Rectal smooth muscle tissue (tissue), 1 donor: ENCODE results near the gene TRIM14.

Source experiments
- H3K27ac ChIP-seq: one replicate; pipeline ENCODE4 v1.7.0; 2013; ENCODE audit warnings: low read depth, low read length, inconsistent platforms
- H3K27me3 ChIP-seq: one replicate; pipeline ENCODE4 v1.7.0; 2013; ENCODE audit warnings: low read length; ENCODE audit not compliant: control insufficient read depth, insufficient read depth
- H3K36me3 ChIP-seq: one replicate; pipeline ENCODE4 v1.7.0; 2013; ENCODE audit warnings: low read length; ENCODE audit not compliant: control insufficient read depth, insufficient read depth
- H3K4me1 ChIP-seq: one replicate; pipeline ENCODE4 v1.7.0; 2013; ENCODE audit warnings: low read length; ENCODE audit not compliant: control insufficient read depth, insufficient read depth
- H3K4me3 ChIP-seq: one replicate; pipeline ENCODE4 v1.7.0; 2013; ENCODE audit warnings: low read length
- H3K9ac ChIP-seq: one replicate; pipeline ENCODE4 v1.7.0; 2013; ENCODE audit warnings: low read length

TRIM14 gene

GRCh38 chr9:98118640-98119601 is at the start of gene TRIM14:
Gene TRIM14 (minus strand): TSS chr9:98119222. CDS start chr9:98119188, 34 bp downstream.
- Histone ChIP-seq H3K27me3 (no peaks in the 10 kb centered on the region), H3K36me3 (no peaks in the 10 kb centered on the region), H3K9ac (peak within 1 kb of the TSS; percentile 92), H3K4me1 (no peaks in the 10 kb centered on the region), H3K4me3 (peak within 1 kb of the TSS; percentile 91), H3K27ac (peak within 1 kb of the TSS; percentile 52)

GRCh38 chr9:98168153-98168780 is 49.2 kb upstream of the TRIM14 start:
- no peaks in the 10 kb centered on the region for H3K4me1 ChIP-seq
- no peaks in the 10 kb centered on the region for H3K36me3 ChIP-seq
- no peak overlapping the region for H3K9ac ChIP-seq
- H3K27me3 ChIP-seq: no peaks in the 10 kb centered on the region
- H3K27ac ChIP-seq: no peak overlapping the region
- H3K4me3 ChIP-seq: no peak overlapping the region

GRCh38 chr9:98164912-98165311 is 45.9 kb upstream of the TRIM14 start:
- Histone ChIP-seq H3K4me1 (no peaks in the 10 kb centered on the region), H3K36me3 (no peaks in the 10 kb centered on the region), H3K9ac (no peak overlapping the region), H3K27me3 (no peaks in the 10 kb centered on the region), H3K4me3 (no peak overlapping the region), H3K27ac (no peak overlapping the region)

GRCh38 chr9:98162613-98163012 is 43.6 kb upstream of the TRIM14 start:
- Histone ChIP-seq H3K4me1 (no peaks in the 10 kb centered on the region), H3K4me3 (no peak overlapping the region), H3K9ac (no peak overlapping the region), H3K36me3 (no peaks in the 10 kb centered on the region), H3K27me3 (no peaks in the 10 kb centered on the region), H3K27ac (no peak overlapping the region)

DNA sequence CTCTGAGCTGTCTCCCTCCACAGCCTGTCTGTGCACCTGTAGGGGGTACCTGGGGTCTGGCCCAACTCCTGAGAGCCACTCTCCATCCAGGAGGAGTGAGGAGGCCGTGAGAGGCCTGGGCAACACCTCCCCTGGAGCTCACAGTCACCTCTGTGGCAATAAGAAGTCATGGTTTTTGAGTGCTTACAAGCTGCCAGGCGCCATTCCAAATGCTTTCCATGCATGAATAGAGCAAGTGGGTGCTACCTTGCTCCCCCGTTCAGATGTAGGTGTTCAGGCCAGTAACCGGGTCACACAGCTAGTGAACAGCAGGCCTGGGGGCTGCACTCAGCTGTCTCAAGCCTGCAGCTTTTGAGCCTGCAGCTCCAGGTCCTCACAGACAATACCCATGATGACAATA is 42.8 kb upstream of the TRIM14 start:
- H3K9ac ChIP-seq: no peak overlapping the region
- H3K4me3 ChIP-seq: no peak overlapping the region
- no peaks in the 10 kb centered on the region for H3K27me3 ChIP-seq
- H3K4me1 ChIP-seq: no peaks in the 10 kb centered on the region
- H3K36me3 ChIP-seq: no peaks in the 10 kb centered on the region
- H3K27ac ChIP-seq: no peak overlapping the region

- H3K9ac ChIP-seq: no peak overlapping the region
- H3K27ac ChIP-seq: no peak overlapping the region
- no peak overlapping the region for H3K4me3 ChIP-seq
- H3K27me3 ChIP-seq: no peaks in the 10 kb centered on the region
- no peaks in the 10 kb centered on the region for H3K36me3 ChIP-seq
- H3K4me1 ChIP-seq: no peaks in the 10 kb centered on the region
These were observed 40.8 kb upstream of the TRIM14 start for GRCh38 chr9:98159790-98160189.

- no peaks in the 10 kb centered on the region for H3K27me3 ChIP-seq
- H3K4me1 ChIP-seq: no peaks in the 10 kb centered on the region
- no peak overlapping the region for H3K27ac ChIP-seq
- no peak overlapping the region for H3K9ac ChIP-seq
- no peak overlapping the region for H3K4me3 ChIP-seq
- H3K36me3 ChIP-seq: no peaks in the 10 kb centered on the region
These were observed 40.3 kb upstream of the TRIM14 start for GRCh38 chr9:98159301-98159700.

DNA sequence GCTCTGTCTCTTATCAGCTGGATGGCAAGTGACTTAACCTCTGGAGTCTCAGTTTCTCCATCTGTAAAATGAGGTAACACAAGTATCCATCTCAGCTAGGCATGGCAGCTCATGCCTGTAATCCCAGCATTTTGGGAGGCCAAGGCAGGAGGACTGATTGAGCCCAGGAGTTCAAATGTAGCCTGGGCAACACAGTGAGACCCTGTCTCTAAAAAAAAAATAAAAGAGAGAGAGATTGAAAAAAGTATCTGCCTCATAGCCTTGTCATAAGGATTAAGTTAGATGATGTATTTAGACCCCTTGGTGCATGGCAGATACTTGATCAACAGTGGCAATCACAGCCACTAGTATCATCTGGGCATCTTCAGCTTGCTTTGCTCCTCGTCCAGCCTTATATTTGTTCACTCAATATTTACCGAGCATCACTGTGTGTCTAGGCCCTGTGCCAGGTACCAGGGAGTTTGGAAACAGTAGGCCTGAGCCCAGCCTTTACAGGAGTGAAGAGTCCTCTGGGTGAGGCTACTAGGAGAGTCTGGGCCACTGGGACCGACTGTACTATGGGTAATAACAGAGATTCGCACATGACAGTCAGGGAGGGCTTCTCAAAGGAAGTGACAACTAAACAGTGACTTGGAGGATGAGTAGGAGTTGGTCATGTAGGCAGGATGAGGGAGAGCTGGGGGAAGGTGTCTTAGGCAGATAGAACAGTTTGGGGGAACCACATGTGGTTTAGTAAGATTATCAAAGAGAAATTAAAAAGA is 39.2 kb upstream of the TRIM14 start:
- no peaks in the 10 kb centered on the region for H3K4me1 ChIP-seq
- no peaks in the 10 kb centered on the region for H3K27me3 ChIP-seq
- no peak overlapping the region for H3K27ac ChIP-seq
- no peak overlapping the region for H3K9ac ChIP-seq
- no peak overlapping the region for H3K4me3 ChIP-seq
- no peaks in the 10 kb centered on the region for H3K36me3 ChIP-seq

DNA sequence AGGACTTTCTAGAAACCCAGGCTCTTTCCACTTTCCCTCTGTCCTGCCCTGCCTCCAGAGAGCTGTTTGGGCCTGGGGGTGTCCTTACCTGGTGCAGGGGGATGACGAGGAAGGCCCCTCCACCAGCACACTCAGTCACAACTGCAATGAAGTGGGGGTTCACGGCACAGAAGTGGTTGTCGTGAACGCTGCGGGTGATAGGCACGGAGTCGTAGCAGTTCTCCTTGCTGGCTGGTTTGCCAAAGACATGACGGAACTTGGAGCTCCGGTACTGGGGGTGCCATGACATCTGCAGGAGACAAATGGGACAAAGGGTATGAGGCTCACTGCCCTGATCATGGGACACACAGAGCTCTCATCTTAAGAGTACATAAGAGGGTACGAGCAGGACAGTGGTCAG is 38.4 kb upstream of the TRIM14 start:
- Histone ChIP-seq H3K27me3 (no peaks in the 10 kb centered on the region), H3K4me1 (no peaks in the 10 kb centered on the region), H3K4me3 (no peak overlapping the region), H3K36me3 (no peaks in the 10 kb centered on the region), H3K27ac (no peak overlapping the region), H3K9ac (no peak overlapping the region)

- H3K27ac ChIP-seq: no peak overlapping the region
- H3K4me3 ChIP-seq: no peak overlapping the region
- H3K36me3 ChIP-seq: no peaks in the 10 kb centered on the region
- no peak overlapping the region for H3K9ac ChIP-seq
- H3K4me1 ChIP-seq: no peaks in the 10 kb centered on the region
- H3K27me3 ChIP-seq: no peaks in the 10 kb centered on the region
These were observed 35.7 kb upstream of the TRIM14 start for GRCh38 chr9:98154678-98155077.

DNA sequence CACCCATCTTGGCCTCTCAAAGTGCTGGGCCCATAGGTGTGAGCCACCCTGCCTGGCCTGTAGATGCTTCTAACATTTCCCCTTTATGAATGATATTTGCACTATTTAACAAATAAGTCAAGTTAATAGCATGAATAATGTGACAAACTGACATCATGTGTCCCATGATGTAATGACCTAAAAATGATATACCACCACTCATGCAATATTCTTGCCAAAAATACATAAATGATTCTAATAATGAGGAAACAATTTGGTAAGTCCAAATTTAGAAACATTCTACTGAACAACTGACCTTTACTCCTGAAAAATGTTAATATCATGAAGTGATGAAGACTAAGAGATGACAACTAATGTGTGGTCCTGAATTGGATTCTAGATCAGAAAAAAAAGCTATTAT is 33.5 kb upstream of the TRIM14 start:
- no peaks in the 10 kb centered on the region for H3K36me3 ChIP-seq
- no peaks in the 10 kb centered on the region for H3K4me1 ChIP-seq
- H3K27me3 ChIP-seq: no peaks in the 10 kb centered on the region
- no peak overlapping the region for H3K27ac ChIP-seq
- no peak overlapping the region for H3K4me3 ChIP-seq
- H3K9ac ChIP-seq: no peak overlapping the region

DNA sequence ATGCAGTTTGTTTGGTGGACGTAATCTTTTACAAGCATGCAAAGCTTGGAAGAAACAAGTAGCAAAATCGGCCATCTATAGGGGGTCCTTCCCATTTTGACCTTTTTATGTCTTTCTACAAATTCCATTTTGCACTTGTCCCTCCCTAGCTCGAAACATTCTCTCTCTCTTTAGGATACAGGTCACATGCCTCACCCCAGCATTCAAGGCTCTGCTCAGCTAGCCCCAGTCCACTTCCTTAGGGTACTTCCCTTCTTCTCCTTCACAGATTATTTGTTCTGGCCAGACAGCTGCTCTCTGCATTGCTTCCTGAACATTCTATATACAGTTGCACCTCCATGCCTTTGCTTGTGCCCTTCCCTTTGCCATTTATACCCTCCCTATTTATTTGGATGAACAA is 31.7 kb upstream of the TRIM14 start:
- Histone ChIP-seq H3K9ac (no peak overlapping the region), H3K27me3 (no peaks in the 10 kb centered on the region), H3K4me3 (no peak overlapping the region), H3K27ac (no peak overlapping the region), H3K4me1 (no peaks in the 10 kb centered on the region), H3K36me3 (no peaks in the 10 kb centered on the region)
